ENCODE results near the gene EPN1. TPM values are rescaled to one million over a fixed set of nuclear protein-coding genes. Genes with fewer than 3 reads are reported as not detected.
A peak's percentile ranks its signal among the peaks of the same experiment; 100 is the strongest.

Gene EPN1
- total and polyA plus RNA-seq, 9 of the 15 experiments (the other 6 are each of a cell fraction or from before 2014, with no cell fraction given), result 0.08 to 138 (median 12.7) TPM

DNA sequence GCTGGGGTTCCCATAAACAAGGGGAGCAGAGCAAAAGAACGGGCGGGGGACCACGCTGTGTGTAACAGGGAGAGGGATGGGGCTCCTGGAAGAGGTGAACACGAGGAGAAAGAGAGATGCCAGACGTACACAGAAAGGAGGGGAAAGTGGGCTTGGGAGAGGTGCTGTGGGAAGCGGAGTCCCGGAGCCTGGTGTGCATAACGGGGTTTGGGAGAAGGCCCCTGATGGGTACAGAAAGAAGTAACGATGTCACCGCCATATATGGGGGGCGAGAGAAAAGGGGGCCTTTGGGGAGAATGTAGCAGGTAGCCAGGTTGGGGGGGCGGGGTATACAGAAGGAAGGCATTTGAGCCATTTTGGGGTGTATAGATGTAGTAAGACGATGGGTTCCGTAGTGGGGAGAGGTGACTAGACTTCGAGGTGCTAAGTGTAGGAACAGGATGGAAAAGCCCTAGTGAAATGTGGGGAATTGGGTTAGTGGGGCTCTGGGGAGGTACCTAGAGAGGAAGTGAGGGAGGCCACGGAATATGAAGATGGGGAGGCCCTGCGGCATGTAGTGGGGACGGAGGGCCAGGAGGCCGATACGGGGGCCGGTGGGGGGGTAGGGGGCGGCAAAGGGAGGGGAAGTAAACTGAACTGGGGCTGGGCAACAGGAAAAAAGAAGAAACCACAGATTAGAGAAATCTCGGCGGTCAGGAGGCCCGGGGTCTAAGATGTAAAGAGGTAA lies 33.4 kb upstream of the EPN1 start (continued):
- TF ChIP-seq ZNF143 (CRISPR knock-in tag; IDR thresholded peaks at IDR 0.05) (no peak), STAT5B (CRISPR knock-in tag; IDR thresholded peaks at IDR 0.05) (no peak), KAT8 (IDR thresholded peaks at IDR 0.05; ENCODE audit: low read depth) (no peak), TCF7L2 (IDR thresholded peaks at IDR 0.05; ENCODE audit: low read depth, low read length) (no peak), GABPB1 (CRISPR knock-in tag; IDR thresholded peaks at IDR 0.05) (0 out of 2 replicates have a peak, but pooled peaks have one; percentile 34), POLR2B (IDR thresholded peaks at IDR 0.05; ENCODE audit: low read depth, partially characterized antibody) (peak; percentile 59), ETV5 (CRISPR knock-in tag; IDR thresholded peaks at IDR 0.05; ENCODE audit: low read depth) (no peak), CBFB (CRISPR knock-in tag; IDR thresholded peaks at IDR 0.05) (no peak), RCOR1 (IDR thresholded peaks at IDR 0.05; ENCODE audit: borderline replicate concordance in 1 of 2, low read depth in 2 of 2, low read length in 2 of 2) (peak in 1 of 2 experiments; percentile 65; a peak in 2 of 4 replicates), SUPT5H (IDR thresholded peaks at IDR 0.05) (peak; percentile 55), BDP1 (IDR thresholded peaks at IDR 0.05; ENCODE audit: insufficient read depth, insufficient read length) (no peak), CREM (IDR thresholded peaks at IDR 0.05; ENCODE audit: low read depth) (no peak)
